GM18498 (cell line): Measurements from ENCODE around the gene MBTPS2.
"Not testable (repeated sequence)": the region's sequence is repeated elsewhere in the genome, so short reads cannot be mapped to it uniquely, and the experiment has no call there.

Source experiments
- ATAC-seq: cut with Tn5 transposase; IDR thresholded peaks from one replicate; pipeline ENCODE4 v1.9.1; 2021; ENCODE audit warnings: mild to moderate bottlenecking, moderate library complexity; ENCODE audit not compliant: unreplicated experiment

MBTPS2 gene

DNA sequence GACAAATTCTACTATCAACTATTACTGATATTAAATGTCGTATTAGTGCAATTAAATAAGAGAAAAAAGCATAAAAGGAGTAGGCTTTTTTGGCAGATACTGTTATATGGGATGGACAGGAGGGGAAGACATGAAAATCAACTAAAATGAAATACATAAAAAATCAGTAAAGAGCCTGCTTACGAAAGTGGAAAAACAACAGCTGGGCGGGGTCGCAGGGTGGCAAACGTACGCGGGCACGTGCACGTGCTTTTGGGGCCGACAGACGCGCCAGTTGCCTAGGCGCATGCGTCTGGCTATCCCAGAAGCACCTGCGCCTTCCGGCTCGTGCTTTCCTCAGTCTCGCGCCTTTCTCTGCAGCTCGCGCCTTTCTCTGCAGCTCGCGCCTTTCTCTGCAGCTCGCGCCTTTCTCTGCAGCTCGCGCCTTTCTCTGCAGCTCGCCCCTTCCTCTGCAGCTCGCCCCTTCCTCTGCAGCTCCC lies 16.6 kb downstream of the MBTPS2 start, which contains the start of gene YY2:
TSS of gene YY2 (plus strand) at position 51 of the 479 bp plus-strand sequence. CDS start 498 bp downstream, outside the sequence.
- ATAC-seq, result no peak

- no peak for ATAC-seq
Measured at GRCh38 chrX:21856504-21856903, 17.1 kb downstream of the MBTPS2 start.

GRCh38 chrX:21863241-21863640 lies 23.8 kb downstream of the MBTPS2 start:
- ATAC-seq, result no peak

- ATAC-seq, result no peak
Measured at GRCh38 chrX:21865436-21865835, 26.0 kb downstream of the MBTPS2 start.

- ATAC-seq, result no peak
Measured at GRCh38 chrX:21870494-21870893, 31.1 kb downstream of the MBTPS2 start.

- no peak for ATAC-seq
Measured at GRCh38 chrX:21873063-21873775, 33.8 kb downstream of the MBTPS2 start.

DNA sequence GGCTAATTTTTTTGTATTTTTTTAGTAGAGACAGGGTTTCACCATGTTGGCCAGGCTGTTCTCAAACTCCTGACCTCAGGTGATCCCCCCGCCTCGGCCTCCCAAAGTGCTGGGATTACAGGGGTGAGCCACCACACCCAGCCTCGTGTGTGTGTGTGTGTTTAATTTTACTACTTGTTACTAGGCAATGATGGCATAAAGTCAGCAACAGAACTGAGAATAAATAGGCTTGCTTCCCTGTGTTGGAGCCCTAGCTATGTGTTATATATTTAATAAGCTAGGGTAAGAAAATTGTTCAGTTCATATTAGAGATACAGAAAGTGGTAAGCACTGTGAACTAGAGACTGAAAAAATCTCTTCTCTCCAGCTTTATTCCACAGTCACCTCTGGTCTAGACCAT lies 34.8 kb downstream of the MBTPS2 start:
- not testable (repeated sequence) for ATAC-seq

DNA sequence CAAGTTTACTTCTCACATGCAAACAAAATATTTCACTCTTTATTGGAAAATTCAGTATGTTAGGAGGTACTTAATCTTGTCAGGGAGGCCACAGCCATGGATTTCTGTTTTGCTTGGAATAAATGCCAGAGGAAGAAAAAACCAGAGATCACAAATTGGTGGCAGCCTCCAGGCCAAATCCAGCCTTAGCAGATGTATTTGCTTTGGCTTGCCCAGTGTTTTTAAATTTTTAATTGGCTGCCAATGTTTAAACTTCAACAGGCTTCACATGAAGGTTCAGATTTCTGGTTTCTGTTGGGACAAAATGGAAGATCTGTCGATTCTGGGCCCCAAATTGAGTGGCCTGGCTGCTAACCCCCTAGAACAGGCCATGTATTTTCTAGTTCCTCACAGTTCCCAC lies 35.6 kb downstream of the MBTPS2 start:
- ATAC-seq, result no peak

DNA sequence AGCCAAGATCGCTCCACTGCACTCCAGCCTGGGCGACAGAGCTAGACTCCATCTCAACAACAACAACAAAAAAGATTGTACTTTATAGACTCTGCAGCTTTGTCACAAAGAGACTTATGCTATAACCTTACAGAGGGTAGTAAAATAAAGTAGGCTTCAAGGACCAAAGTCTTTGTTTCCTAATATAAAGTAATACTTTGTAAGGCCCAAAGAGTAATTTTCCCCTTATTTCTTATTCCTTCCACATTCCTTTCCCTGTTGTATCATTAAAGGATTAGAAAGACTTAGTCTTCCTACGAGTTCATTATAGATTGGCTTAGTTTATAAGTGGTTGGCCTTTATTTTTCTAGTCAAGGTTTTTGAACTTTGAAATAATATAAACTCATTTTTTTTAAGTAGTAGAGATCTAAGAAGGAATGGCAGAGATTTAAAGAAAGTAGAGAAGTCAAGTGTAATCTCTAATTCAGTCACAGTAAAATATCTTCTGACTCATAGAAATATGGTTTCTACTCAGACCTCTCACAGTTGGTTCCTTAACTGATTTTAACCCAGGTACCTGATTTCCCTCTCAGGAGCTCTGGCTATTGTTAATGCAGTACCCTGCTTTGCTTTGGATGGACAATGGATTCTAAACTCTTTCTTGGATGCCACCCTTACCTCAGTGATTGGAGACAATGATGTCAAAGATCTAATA lies 42.6 kb downstream of the MBTPS2 start:
- ATAC-seq, result no peak

- ATAC-seq, result no peak
Measured at GRCh38 chrX:21883258-21883657, 43.8 kb downstream of the MBTPS2 start.

- no peak for ATAC-seq
Measured at GRCh38 chrX:21885568-21885967, 46.2 kb downstream of the MBTPS2 start.

- ATAC-seq, result no peak
Measured at GRCh38 chrX:21905313-21905712, 65.9 kb downstream of the MBTPS2 start.

- ATAC-seq, result no peak
Measured at GRCh38 chrX:21905953-21906352, 66.5 kb downstream of the MBTPS2 start.

DNA sequence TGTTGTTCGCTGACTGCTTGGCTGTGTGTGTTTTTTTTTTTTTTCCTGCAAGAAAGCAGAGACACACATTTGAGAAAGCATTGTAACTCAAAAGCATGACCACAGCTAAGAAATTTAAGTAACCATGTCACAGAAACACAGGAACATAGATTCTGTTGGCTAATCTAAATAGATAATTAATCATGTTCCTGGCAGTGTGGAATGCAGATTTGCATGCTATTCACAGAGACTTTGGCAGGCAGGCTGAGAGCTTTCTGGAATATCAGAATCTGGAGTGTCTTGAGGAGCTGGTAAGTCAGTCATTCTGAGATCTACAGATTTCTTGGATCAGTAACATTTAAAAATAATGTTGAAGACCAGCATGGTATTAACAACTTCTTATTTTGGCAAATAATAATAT lies 67.8 kb downstream of the MBTPS2 start:
- no peak for ATAC-seq

- ATAC-seq, result no peak
Measured at GRCh38 chrX:21911481-21911880, 72.1 kb downstream of the MBTPS2 start.

DNA sequence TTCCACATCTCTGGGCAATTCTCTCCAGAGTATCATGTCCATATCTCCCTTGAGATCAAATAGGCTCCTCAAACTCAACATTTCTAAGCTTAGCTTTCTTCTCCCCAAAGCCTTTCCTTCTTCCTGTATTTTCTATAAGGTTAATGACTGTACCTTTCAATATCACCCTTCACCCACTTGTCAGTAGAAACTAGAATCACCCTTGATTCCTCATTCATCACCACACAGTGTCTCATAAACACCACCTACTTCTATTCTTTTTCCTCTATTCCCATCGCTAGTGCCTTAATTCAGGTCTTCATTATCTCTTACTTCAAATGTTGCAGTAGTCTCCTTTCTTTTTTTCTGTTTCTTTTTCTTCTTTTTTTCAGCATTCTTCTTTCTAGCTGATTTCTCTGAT lies 72.8 kb downstream of the MBTPS2 start:
- no peak for ATAC-seq

GRCh38 chrX:21912989-21913388 lies 73.6 kb downstream of the MBTPS2 start:
- no peak for ATAC-seq

- ATAC-seq, result no peak
Measured at GRCh38 chrX:21926116-21926515, 86.7 kb downstream of the MBTPS2 start.

DNA sequence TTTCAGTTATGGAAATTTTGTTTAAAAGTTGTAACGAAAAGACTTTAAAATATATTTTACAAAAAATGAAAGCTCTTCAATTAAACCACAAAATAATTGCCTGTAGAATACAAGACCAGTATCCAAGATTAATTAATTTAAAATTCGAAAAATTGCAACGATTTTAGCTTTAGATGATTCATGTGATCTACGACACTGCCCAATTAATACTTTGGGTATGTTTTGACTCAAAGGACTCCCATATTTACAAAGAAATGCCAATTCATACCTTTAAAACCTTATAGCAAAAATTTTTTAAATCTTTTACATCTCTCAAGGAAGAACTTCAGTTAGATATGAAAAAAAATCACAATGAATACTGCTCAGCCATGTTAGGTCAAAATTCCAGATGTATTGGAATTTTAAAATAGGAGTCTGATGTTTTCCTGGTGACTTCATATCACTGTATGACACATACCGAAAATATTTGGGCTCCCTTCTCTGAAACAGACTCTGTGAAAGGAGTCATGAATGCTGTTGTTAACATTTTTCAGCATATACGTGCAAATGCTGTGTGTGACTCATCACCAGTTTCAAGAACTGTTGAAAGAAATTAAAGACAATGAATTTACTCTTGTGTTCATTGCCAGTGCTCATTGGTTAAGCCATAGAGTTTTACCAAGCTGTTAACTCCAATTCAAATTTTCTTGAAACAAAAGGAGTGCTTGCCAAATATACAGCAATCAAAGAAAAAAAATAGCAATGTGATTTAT lies 87.3 kb downstream of the MBTPS2 start:
- ATAC-seq, result no peak

GRCh38 chrX:21929209-21929608 lies 89.8 kb downstream of the MBTPS2 start:
- ATAC-seq, result no peak

GRCh38 chrX:21930986-21931385 lies 91.6 kb downstream of the MBTPS2 start:
- no peak for ATAC-seq
